Activated T-cell treated with anti-CD3 and anti-CD28 coated beads for 4 hours (primary cell): ENCODE measurements around the gene MYBPC3.

ENCODE experiments used
- DNase-seq: peaks from one replicate; pipeline ENCODE4 v3.0.0-alpha.2; 2020

Gene MYBPC3

GRCh38 chr11:47352556-47352955 lies at the start of gene MYBPC3:
Gene MYBPC3, minus strand, starts transcription at chr11:47352702. Its CDS starts 55 bp downstream, at chr11:47352647.
- DNase-seq: no peak

- DNase-seq: no peak
These were observed 48.3 kb upstream of the MYBPC3 start for GRCh38 chr11:47400768-47401279.

- no peak for DNase-seq
These were observed 47.6 kb upstream of the MYBPC3 start for GRCh38 chr11:47399860-47400767.

DNA sequence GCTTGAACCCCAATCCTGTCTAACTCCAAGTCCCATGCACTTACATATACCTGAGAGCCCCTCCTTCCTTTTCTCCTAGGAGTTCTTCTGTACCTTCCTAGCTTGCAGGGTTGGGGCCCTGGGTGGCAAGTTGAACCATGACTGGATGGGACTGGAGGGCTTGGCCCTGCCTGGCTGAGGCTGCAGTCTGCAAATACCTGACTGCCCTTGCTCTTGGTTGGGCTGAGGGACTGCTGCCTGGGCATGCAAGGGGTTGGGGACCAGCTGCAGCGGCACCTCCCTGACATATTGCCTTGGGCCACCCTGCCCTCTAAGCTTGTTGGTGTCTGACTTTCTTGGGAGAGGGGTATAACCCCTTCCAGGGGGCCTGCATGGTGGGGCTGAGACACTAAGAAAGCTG lies 46.0 kb upstream of the MYBPC3 start:
- no peak for DNase-seq

GRCh38 chr11:47398011-47398410 lies 45.5 kb upstream of the MYBPC3 start:
- no peak for DNase-seq

DNA sequence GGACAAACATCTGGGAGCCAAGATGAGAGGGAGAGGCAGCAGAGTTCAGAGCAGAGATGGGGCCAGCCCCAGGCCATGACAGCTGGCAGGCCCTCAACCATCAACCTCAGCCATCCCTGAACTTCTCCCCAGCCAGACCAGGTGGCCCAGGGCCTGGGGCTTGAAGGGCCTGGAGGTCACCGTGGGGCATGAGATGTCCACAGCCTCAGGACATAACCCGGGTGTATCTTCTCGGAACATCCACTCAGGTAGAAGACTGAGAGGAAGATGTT lies 43.5 kb upstream of the MYBPC3 start:
- no peak for DNase-seq

GRCh38 chr11:47395223-47396048 lies 42.9 kb upstream of the MYBPC3 start:
- no peak for DNase-seq

DNA sequence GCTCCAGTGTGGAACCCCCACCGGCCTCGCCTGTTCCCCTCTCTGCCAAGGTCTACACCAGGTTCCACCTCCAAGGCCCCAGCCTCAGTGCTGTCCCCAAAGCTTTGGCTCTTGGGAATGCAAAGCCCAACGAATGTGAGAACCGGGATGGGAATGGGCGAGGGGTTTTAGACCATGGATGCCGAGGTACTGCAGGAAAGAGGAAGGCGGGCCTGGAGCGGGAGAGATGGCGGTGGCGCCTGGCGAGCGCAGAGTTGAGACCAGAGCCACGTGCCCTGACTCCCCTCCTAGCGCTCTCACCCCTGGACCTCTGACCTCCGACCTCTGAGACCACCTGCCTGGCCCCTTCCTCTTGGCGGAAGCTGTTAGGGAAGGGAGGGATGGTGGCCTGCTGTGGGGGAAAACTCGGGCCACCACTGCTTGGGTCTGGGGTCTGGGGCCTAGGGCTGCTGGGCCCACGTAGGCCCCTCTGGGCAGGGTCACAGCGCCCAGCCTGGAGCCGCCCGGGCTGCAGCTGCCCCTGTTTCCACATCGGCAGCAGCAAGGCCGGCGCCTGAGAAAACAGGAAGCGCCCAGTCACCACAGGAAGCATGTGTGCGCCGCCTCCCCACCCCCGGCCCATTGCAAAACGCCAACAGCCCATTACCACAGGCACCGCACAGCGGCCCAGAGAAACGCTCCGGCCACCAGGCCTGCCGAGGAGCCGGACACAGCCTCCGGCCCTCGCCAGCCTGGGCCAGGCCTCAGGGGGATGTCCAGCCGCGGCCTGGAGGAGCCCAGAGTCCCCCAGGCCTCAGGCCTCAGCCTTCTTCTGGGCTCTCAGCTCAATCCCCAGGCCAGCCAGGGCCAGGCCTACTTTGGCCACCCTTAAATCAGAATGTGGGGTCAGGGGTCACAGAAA lies 42.1 kb upstream of the MYBPC3 start:
- no peak for DNase-seq

- DNase-seq: no peak
These were observed 41.5 kb upstream of the MYBPC3 start for GRCh38 chr11:47394050-47394321.

GRCh38 chr11:47393163-47394049 lies 40.9 kb upstream of the MYBPC3 start:
- DNase-seq: no peak

DNA sequence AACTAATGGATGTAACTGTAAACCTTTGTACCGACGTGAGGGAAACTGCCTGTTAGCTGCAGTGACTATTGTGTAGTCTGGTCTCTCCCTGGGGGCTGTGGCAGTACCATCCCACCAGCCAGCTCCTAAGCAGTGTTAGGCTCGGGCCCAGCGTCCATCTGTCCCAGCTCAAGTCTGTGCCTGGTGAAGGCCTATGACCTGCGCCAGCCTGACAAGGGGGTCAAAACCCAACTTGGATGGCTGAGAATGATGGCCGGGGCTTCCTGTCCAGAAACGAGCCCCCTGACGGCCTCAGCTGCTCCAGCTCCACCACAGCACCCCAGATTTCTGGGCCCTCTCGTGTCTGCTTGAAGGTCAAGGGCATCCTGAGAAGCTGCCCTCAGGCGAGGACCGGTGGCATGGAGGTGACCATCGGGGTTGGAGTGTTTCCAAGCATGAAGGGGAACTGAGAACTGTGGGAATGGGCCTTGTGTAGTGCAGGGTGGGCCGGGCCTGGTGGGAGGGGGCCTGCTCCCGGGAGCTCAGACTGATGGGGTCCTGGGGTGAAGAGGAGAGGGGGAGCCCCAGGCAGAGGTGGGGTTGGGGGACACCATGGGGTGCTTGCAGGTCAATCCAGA lies 40.2 kb upstream of the MYBPC3 start:
- DNase-seq: no peak

DNA sequence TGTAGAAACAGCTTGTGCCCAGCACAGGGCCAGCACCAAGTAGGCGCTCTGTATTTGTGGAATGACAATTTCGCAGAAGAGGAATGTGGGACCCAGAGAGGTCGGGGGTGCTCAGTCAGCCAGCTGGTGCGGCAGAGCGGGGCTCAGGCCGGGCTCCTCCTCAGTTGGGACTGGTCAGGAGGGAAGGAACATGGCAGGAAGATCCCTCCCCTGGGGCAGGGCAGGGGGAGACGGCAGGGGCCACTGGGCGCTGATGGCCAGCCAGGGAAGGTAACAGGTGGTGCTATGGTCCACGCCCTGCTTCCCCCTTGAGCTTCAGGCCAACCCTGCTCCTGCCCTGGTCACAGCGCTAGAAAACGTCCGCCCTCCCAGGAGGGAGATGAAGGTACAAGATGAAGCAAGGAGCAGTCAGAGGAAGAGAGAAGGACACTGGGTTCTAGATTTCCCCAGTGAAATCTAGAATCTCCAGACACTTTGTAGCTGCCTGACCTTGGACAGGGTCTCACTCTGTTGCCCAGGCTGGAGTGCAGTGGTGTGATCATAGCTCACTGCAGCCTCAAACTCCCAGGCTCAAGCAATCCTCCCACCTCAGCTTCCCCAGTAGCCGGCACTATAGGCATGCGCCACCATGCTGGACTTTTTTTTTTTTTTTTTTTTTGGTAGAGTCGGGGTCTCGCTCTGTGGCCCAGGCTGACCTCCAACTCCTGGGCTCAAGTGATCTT lies 39.4 kb upstream of the MYBPC3 start:
- DNase-seq: no peak

DNA sequence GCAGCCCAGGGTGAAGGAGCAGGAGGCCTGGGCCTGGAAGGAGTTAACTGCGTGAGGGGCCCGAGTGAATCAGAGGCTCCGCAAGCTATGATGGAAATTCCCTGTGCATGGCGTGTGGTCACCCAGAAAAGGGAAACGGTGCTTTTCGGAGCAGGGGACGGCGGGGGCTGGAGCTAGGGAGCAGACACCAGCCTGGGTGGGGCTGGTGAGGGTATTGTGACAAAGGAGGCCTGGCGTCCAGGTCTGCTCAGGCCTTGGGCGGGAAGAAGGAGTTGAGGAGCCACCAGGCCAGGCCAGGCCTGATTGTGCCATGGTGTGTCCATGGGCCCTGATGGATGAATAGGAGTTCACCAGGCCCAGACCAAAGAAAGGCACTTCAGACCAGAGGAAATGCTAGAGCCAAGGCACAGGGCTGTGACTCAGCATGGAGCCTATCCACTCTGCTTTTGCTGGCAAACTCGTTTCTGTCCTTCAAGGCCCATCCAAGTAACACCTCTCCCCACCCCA lies 38.6 kb upstream of the MYBPC3 start:
- no peak for DNase-seq

- DNase-seq: no peak
These were observed 37.9 kb upstream of the MYBPC3 start for GRCh38 chr11:47390422-47390760.

GRCh38 chr11:47389577-47390421 lies 37.3 kb upstream of the MYBPC3 start:
- DNase-seq: no peak

DNA sequence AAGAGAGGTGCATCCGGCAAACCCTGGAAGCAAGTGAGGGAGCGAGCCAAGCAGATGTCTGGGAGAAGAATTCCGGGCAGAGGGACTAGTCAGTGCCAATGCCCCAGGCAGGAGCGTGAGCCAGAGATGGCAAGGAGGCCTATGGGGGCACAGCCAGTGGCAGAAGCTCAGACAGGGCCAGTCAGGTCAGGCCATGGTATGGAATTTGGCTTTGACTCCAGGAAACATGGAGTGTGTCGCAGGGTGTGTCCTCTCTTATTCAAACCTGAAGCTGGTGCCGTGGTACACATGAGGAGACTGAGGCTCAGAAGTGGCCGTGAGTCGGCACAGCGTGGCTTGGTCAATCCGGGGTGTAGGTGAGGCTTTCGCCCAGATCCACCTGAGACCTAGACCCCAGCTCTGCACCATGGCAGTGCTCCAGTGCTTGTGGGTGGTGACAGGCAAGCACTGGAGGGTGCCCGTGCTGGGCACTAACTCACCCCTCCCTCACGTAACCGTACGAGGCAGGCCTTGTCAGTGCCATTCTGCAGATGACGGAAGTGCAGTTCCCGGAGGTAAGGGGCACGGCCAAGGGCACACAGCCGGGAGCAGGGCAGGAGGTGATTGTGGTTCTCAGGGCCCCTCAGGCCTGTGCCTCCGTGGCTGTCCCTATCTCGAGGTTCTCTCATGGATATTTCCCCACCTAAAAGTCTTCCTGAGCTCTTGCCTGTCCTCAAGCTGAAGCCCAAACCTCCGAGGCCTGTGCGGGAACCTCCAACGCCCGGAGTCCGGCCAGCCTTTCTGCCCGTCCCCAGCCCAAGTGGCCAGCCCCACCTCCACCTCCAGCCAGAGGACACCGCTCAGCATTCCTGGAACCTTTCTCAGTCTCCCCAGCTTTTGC lies 36.4 kb upstream of the MYBPC3 start:
- no peak for DNase-seq

DNA sequence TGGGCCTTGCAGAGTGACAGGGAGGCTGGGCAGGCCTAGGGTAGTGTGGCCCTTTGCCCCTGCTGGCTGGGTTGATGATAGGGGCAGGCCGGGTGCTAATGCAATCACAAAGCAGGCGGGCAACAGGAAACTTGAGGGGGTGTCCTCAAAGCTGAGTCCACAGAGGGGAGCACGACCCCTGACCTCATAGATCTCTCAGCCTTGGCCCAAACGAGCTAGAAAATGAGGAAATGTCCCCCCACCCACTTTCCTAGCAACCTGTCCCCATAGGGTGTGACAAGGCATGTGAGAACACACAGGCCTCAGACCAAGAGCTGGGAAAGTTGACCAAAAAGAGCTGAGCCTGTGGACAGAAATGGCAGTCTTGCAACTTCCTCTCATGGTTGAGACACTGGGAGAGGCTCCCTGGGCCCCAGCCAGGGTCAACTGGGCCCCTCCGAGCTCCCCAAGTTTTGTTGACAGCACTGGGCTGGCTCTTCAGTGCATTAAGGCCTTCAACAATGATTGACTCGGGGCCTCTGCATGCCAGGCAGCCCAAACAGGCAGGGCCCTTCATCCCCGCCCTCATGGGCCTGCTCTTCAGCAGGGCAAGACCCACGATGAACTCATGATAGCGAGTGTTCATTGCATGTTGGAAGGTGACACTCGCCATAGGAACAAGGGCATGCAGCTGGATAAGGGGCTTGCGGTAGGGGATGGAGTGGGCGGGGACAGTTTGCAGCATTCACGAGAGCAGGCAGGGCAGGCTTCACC lies 35.6 kb upstream of the MYBPC3 start:
- DNase-seq: no peak

- DNase-seq: no peak
These were observed 32.0 kb upstream of the MYBPC3 start for GRCh38 chr11:47384498-47384897.
